ENCODE measurements around the gene FDXR. TPM values are rescaled to one million over a fixed set of nuclear protein-coding genes. Genes with fewer than 3 reads are reported as not detected.

FDXR gene
- total and polyA plus RNA-seq, 2 donors: 8.2 to 14.1 TPM

- WGBS: 89% methylated on average over 12 of the region's 12 CpGs
- no peak for DNase-seq (ENCODE audit: low read depth in 6 of 9, low spot score in 9 of 9)
- Histone ChIP-seq H3K4me3 (ENCODE audit: low read length in 2 of 2) (no peak overlapping the region), H3K9me3 (ENCODE audit: control insufficient read depth in 2 of 2, insufficient read depth in 1 of 2, low read length in 1 of 2) (no peaks in the 10 kb centered on the region), H3K4me1 (ENCODE audit: control insufficient read depth in 2 of 2, insufficient read depth in 2 of 2, low read length in 2 of 2) (peaks cover 8 to 10% of the 10 kb centered on the region in 2 donors), H3K36me3 (ENCODE audit: control insufficient read depth in 2 of 2, insufficient read depth in 2 of 2, low read length in 1 of 2) (no peaks in the 10 kb centered on the region), H3K27me3 (ENCODE audit: control insufficient read depth in 2 of 2, insufficient read depth in 1 of 2, low read length in 1 of 2) (peaks cover 0 to 6% of the 10 kb centered on the region in 2 donors), H3K27ac (ENCODE audit: low read depth in 1 of 2, low read length in 1 of 2) (no peak overlapping the region)
These were observed 4.4 kb downstream of the FDXR start for GRCh38 chr17:74868251-74868907.

- Histone ChIP-seq H3K27ac (ENCODE audit: low read depth in 1 of 2, low read length in 1 of 2) (no peak overlapping the region), H3K4me3 (ENCODE audit: low read length in 2 of 2) (no peak overlapping the region), H3K4me1 (ENCODE audit: control insufficient read depth in 2 of 2, insufficient read depth in 2 of 2, low read length in 2 of 2) (peaks cover 0 to 6% of the 10 kb centered on the region in 2 donors), H3K27me3 (ENCODE audit: control insufficient read depth in 2 of 2, insufficient read depth in 1 of 2, low read length in 1 of 2) (peaks cover 19 to 24% of the 10 kb centered on the region in 2 donors), H3K9me3 (ENCODE audit: control insufficient read depth in 2 of 2, insufficient read depth in 1 of 2, low read length in 1 of 2) (no peaks in the 10 kb centered on the region), H3K36me3 (ENCODE audit: control insufficient read depth in 2 of 2, insufficient read depth in 2 of 2, low read length in 1 of 2) (no peaks in the 10 kb centered on the region)
- DNase-seq (ENCODE audit: low read depth in 6 of 9, low spot score in 9 of 9): no peak
- 86% methylated on average over 19 of the region's 19 CpGs for WGBS
These were observed 6.5 kb downstream of the FDXR start for GRCh38 chr17:74866198-74866835.

- Histone ChIP-seq H3K27ac (ENCODE audit: low read depth in 1 of 2, low read length in 1 of 2) (no peak overlapping the region), H3K36me3 (ENCODE audit: control insufficient read depth in 2 of 2, insufficient read depth in 2 of 2, low read length in 1 of 2) (no peaks in the 10 kb centered on the region), H3K9me3 (ENCODE audit: control insufficient read depth in 2 of 2, insufficient read depth in 1 of 2, low read length in 1 of 2) (no peaks in the 10 kb centered on the region), H3K4me1 (ENCODE audit: control insufficient read depth in 2 of 2, insufficient read depth in 2 of 2, low read length in 2 of 2) (peaks cover 0 to 8% of the 10 kb centered on the region in 2 donors), H3K4me3 (ENCODE audit: low read length in 2 of 2) (no peak overlapping the region), H3K27me3 (ENCODE audit: control insufficient read depth in 2 of 2, insufficient read depth in 1 of 2, low read length in 1 of 2) (peaks cover 26 to 30% of the 10 kb centered on the region in 2 donors)
- WGBS: 94% methylated on average over 19 of the region's 19 CpGs
- no peak for DNase-seq (ENCODE audit: low read depth in 6 of 9, low spot score in 9 of 9)
These were observed 7.1 kb downstream of the FDXR start for GRCh38 chr17:74865504-74866197.

- H3K4me1 ChIP-seq (ENCODE audit: control insufficient read depth in 2 of 2, insufficient read depth in 2 of 2, low read length in 2 of 2): peaks cover 0 to 15% of the 10 kb centered on the region in 2 donors
- WGBS: 39% methylated on average over 11 of the region's 11 CpGs
These were observed 7.9 kb downstream of the FDXR start for GRCh38 chr17:74864866-74865395.

GRCh38 chr17:74864297-74864865 is 8.4 kb downstream of the FDXR start:
- peaks cover 38 to 43% of the 10 kb centered on the region in 2 donors for H3K27me3 ChIP-seq (ENCODE audit: control insufficient read depth in 2 of 2, insufficient read depth in 1 of 2, low read length in 1 of 2)
- H3K4me1 ChIP-seq (ENCODE audit: control insufficient read depth in 2 of 2, insufficient read depth in 2 of 2, low read length in 2 of 2): peaks cover 4 to 16% of the 10 kb centered on the region in 2 donors
- H3K36me3 ChIP-seq (ENCODE audit: control insufficient read depth in 2 of 2, insufficient read depth in 2 of 2, low read length in 1 of 2): no peaks in the 10 kb centered on the region
- DNase-seq (ENCODE audit: low read depth in 6 of 9, low spot score in 9 of 9): no peak
- H3K9me3 ChIP-seq (ENCODE audit: control insufficient read depth in 2 of 2, insufficient read depth in 1 of 2, low read length in 1 of 2): no peaks in the 10 kb centered on the region
- no peak overlapping the region for H3K4me3 ChIP-seq (ENCODE audit: low read length in 2 of 2)
- no peak overlapping the region for H3K27ac ChIP-seq (ENCODE audit: low read depth in 1 of 2, low read length in 1 of 2)
- WGBS: 97% methylated on average over 15 of the region's 15 CpGs

More at GRCh38 chr17:74864866-74865395, 7.9 kb downstream of the FDXR start:
- H3K4me3 ChIP-seq (ENCODE audit: low read length in 2 of 2): no peak overlapping the region
- H3K27me3 ChIP-seq (ENCODE audit: control insufficient read depth in 2 of 2, insufficient read depth in 1 of 2, low read length in 1 of 2): peaks cover 33 to 37% of the 10 kb centered on the region in 2 donors
- H3K27ac ChIP-seq (ENCODE audit: low read depth in 1 of 2, low read length in 1 of 2): no peak overlapping the region
- DNase-seq (ENCODE audit: low read depth in 6 of 9, low spot score in 9 of 9): peak in 6 of 9 donors; percentile 16 to 75 (median 54)
- H3K9me3 ChIP-seq (ENCODE audit: control insufficient read depth in 2 of 2, insufficient read depth in 1 of 2, low read length in 1 of 2): no peaks in the 10 kb centered on the region
- H3K36me3 ChIP-seq (ENCODE audit: control insufficient read depth in 2 of 2, insufficient read depth in 2 of 2, low read length in 1 of 2): no peaks in the 10 kb centered on the region

- Histone ChIP-seq H3K27me3 (ENCODE audit: control insufficient read depth in 2 of 2, insufficient read depth in 1 of 2, low read length in 1 of 2) (peaks cover 44 to 50% of the 10 kb centered on the region in 2 donors), H3K27ac (ENCODE audit: low read depth in 1 of 2, low read length in 1 of 2) (no peak overlapping the region), H3K9me3 (ENCODE audit: control insufficient read depth in 2 of 2, insufficient read depth in 1 of 2, low read length in 1 of 2) (no peaks in the 10 kb centered on the region), H3K4me1 (ENCODE audit: control insufficient read depth in 2 of 2, insufficient read depth in 2 of 2, low read length in 2 of 2) (peaks cover 4 to 16% of the 10 kb centered on the region in 2 donors), H3K4me3 (ENCODE audit: low read length in 2 of 2) (no peak overlapping the region), H3K36me3 (ENCODE audit: control insufficient read depth in 2 of 2, insufficient read depth in 2 of 2, low read length in 1 of 2) (no peaks in the 10 kb centered on the region)
- no peak for DNase-seq (ENCODE audit: low read depth in 6 of 9, low spot score in 9 of 9)
- WGBS: 95% methylated on average over 25 of the region's 25 CpGs
These were observed 9.1 kb downstream of the FDXR start for GRCh38 chr17:74863420-74864296.

- Histone ChIP-seq H3K9me3 (ENCODE audit: control insufficient read depth in 2 of 2, insufficient read depth in 1 of 2, low read length in 1 of 2) (no peaks in the 10 kb centered on the region), H3K4me3 (ENCODE audit: low read length in 2 of 2) (no peak overlapping the region), H3K27ac (ENCODE audit: low read depth in 1 of 2, low read length in 1 of 2) (no peak overlapping the region), H3K4me1 (ENCODE audit: control insufficient read depth in 2 of 2, insufficient read depth in 2 of 2, low read length in 2 of 2) (peaks cover 4 to 16% of the 10 kb centered on the region in 2 donors), H3K36me3 (ENCODE audit: control insufficient read depth in 2 of 2, insufficient read depth in 2 of 2, low read length in 1 of 2) (no peaks in the 10 kb centered on the region), H3K27me3 (ENCODE audit: control insufficient read depth in 2 of 2, insufficient read depth in 1 of 2, low read length in 1 of 2) (peaks cover 51 to 58% of the 10 kb centered on the region in 2 donors)
- WGBS: 79% methylated on average over 6 of the region's 6 CpGs
- DNase-seq (ENCODE audit: low read depth in 6 of 9, low spot score in 9 of 9): no peak
These were observed 9.9 kb downstream of the FDXR start for GRCh38 chr17:74862919-74863318.

GRCh38 chr17:74862108-74862901 is 10.5 kb downstream of the FDXR start:
- Histone ChIP-seq H3K4me1 (ENCODE audit: control insufficient read depth in 2 of 2, insufficient read depth in 2 of 2, low read length in 2 of 2) (peaks cover 4 to 16% of the 10 kb centered on the region in 2 donors), H3K9me3 (ENCODE audit: control insufficient read depth in 2 of 2, insufficient read depth in 1 of 2, low read length in 1 of 2) (no peaks in the 10 kb centered on the region), H3K36me3 (ENCODE audit: control insufficient read depth in 2 of 2, insufficient read depth in 2 of 2, low read length in 1 of 2) (no peaks in the 10 kb centered on the region), H3K27ac (ENCODE audit: low read depth in 1 of 2, low read length in 1 of 2) (no peak overlapping the region), H3K27me3 (ENCODE audit: control insufficient read depth in 2 of 2, insufficient read depth in 1 of 2, low read length in 1 of 2) (peaks cover 56 to 64% of the 10 kb centered on the region in 2 donors), H3K4me3 (ENCODE audit: low read length in 2 of 2) (no peak overlapping the region)
- WGBS: 52% methylated on average over 25 of the region's 25 CpGs
- DNase-seq (ENCODE audit: low read depth in 6 of 9, low spot score in 9 of 9): peak in 7 of 9 donors; percentile 16 to 73 (median 50)
